ENCODE results near the gene MRPS11. TPM values are rescaled to one million over a fixed set of nuclear protein-coding genes. Genes with fewer than 3 reads are reported as not detected.

MRPS11 gene
- total RNA-seq, 1 experiment from 2014 or later, result 47.4 TPM

DNA sequence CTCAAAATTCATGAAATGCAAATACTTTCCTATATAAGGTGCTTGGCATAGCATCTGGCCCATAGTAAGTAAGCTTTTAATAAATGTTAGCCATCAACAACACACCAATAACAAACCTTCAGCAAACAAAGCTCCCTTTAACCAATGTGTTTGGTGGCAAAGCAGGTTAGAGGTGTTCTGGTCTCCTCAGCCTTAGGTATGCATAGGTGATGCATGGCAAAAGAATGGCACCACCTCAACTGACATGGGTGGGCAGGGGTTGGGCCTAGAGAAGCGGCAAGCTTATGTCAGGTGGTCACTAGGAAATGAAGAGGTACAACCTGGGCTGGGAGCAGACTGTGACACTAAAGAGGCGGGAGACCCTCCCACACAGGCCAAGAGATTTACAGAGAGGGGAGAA is 38.2 kb downstream of the MRPS11 start:
- DNase-seq (ENCODE audit: low read depth, low spot score) (no peak), ATAC-seq (no peak)
- no peaks in the 10 kb centered on the region for H3K79me2 ChIP-seq (ENCODE audit: insufficient read depth, low read length)
- POLR2A ChIA-PET, result no interaction called here
- BruUV-seq (replicated peaks), result no TSS peak
- no peaks in the 10 kb centered on the region for H3K27me3 ChIP-seq (ENCODE audit: insufficient read depth, low read length)
- H4K20me1 ChIP-seq (ENCODE audit: insufficient read depth), result no peaks in the 10 kb centered on the region
- H2AFZ ChIP-seq (ENCODE audit: low read depth, low read length, poor library complexity, severe bottlenecking), result no peak overlapping the region
- H3K4me2 ChIP-seq (ENCODE audit: low read length), result no peak overlapping the region
- H3K36me3 ChIP-seq (ENCODE audit: control insufficient read depth in 1 of 2, insufficient read depth in 2 of 2, low read length in 2 of 2), result no peaks in the 10 kb centered on the region
- intact Hi-C loops (cut with micrococcal nuclease), result no loop called here
- H3K4me1 ChIP-seq (ENCODE audit: control insufficient read depth in 1 of 2, insufficient read depth in 2 of 2, low read length in 2 of 2), result no peaks in the 10 kb centered on the region
- no peaks in the 10 kb centered on the region for H3K9me3 ChIP-seq (ENCODE audit: control insufficient read depth in 1 of 2, insufficient read depth in 1 of 2, low read depth in 1 of 2, low read length in 2 of 2)
- CTCF ChIA-PET, result no interaction called here
- H3K4me3 ChIP-seq (replicated peaks in 1 of 2; ENCODE audit: low read depth in 1 of 2, low read length in 2 of 2), result no peak overlapping the region
- RAD21 ChIA-PET (ENCODE audit: low non-redundant PET in 1 of 2, low total read pairs in 2 of 2, uncharacterized antibody in 2 of 2, unreplicated experiment in 2 of 2), result no interaction called here
- H3K9me2 ChIP-seq (ENCODE audit: insufficient read depth), result no peaks in the 10 kb centered on the region
- H3K9ac ChIP-seq (ENCODE audit: low read length), result no peak overlapping the region
- no peak for TF ChIP-seq POLR2A (IDR thresholded peaks at IDR 0.05; ENCODE audit: borderline replicate concordance, extremely low read depth, insufficient read depth, insufficient read length)
- TF ChIP-seq, protein P1, sequence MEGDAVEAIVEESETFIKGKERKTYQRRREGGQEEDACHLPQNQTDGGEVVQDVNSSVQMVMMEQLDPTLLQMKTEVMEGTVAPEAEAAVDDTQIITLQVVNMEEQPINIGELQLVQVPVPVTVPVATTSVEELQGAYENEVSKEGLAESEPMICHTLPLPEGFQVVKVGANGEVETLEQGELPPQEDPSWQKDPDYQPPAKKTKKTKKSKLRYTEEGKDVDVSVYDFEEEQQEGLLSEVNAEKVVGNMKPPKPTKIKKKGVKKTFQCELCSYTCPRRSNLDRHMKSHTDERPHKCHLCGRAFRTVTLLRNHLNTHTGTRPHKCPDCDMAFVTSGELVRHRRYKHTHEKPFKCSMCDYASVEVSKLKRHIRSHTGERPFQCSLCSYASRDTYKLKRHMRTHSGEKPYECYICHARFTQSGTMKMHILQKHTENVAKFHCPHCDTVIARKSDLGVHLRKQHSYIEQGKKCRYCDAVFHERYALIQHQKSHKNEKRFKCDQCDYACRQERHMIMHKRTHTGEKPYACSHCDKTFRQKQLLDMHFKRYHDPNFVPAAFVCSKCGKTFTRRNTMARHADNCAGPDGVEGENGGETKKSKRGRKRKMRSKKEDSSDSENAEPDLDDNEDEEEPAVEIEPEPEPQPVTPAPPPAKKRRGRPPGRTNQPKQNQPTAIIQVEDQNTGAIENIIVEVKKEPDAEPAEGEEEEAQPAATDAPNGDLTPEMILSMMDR (IDR thresholded peaks at IDR 0.05 in 2 of 3, conservative IDR thresholded peaks at IDR 0.05 in 1 of 3; ENCODE audit: borderline replicate concordance in 1 of 3, insufficient read depth in 1 of 3, low read depth in 2 of 3, low read length in 2 of 3), result no peak
- no peak for TF ChIP-seq TCF7L2 (IDR thresholded peaks at IDR 0.05; ENCODE audit: borderline replicate concordance, extremely low read depth, insufficient read depth, insufficient read length)
- TF ChIP-seq ZFX (IDR thresholded peaks at IDR 0.05), result no peak
- no peak for TF ChIP-seq EZH2phosphoT487 (IDR thresholded peaks at IDR 0.05; ENCODE audit: borderline replicate concordance)
- no peak overlapping the region for H3K27ac ChIP-seq (ENCODE audit: low read depth, low read length)

DNA sequence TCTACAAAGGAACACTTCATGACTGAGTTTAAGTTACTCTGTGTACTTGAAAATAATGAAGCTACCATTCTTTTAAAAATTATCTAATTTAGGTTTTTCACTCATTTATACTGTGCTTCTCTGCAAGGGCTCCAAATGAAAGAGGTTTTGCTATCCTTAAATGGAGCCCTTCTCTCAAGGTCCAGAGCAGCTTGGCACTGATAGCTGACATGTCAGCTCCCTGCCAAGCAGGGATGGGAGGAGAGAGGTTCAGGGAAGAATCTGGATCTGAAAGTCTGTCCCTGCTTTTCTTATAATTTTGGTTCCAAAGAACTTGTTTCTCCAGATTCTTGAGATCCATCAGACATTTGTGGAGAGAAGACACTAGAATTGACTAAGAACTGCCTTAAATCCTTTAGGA is 39.1 kb downstream of the MRPS11 start:
- Histone ChIP-seq H3K4me2 (ENCODE audit: low read length) (no peak overlapping the region), H3K27me3 (ENCODE audit: insufficient read depth, low read length) (no peaks in the 10 kb centered on the region), H3K4me3 (replicated peaks in 1 of 2; ENCODE audit: low read depth in 1 of 2, low read length in 2 of 2) (no peak overlapping the region), H3K36me3 (ENCODE audit: control insufficient read depth in 1 of 2, insufficient read depth in 2 of 2, low read length in 2 of 2) (no peaks in the 10 kb centered on the region), H3K9ac (ENCODE audit: low read length) (no peak overlapping the region), H3K9me3 (ENCODE audit: control insufficient read depth in 1 of 2, insufficient read depth in 1 of 2, low read depth in 1 of 2, low read length in 2 of 2) (no peaks in the 10 kb centered on the region), H3K27ac (ENCODE audit: low read depth, low read length) (no peak overlapping the region), H4K20me1 (ENCODE audit: insufficient read depth) (no peaks in the 10 kb centered on the region), H2AFZ (ENCODE audit: low read depth, low read length, poor library complexity, severe bottlenecking) (no peak overlapping the region), H3K4me1 (ENCODE audit: control insufficient read depth in 1 of 2, insufficient read depth in 2 of 2, low read length in 2 of 2) (no peaks in the 10 kb centered on the region), H3K79me2 (ENCODE audit: insufficient read depth, low read length) (no peaks in the 10 kb centered on the region), H3K9me2 (ENCODE audit: insufficient read depth) (no peaks in the 10 kb centered on the region)
- CTCF ChIA-PET, result no interaction called here
- DNase-seq (ENCODE audit: low read depth, low spot score), result no peak
- RAD21 ChIA-PET (ENCODE audit: low non-redundant PET in 1 of 2, low total read pairs in 2 of 2, uncharacterized antibody in 2 of 2, unreplicated experiment in 2 of 2), result no interaction called here
- no peak for ATAC-seq
- intact Hi-C loops (cut with micrococcal nuclease), result no loop called here
- no TSS peak for BruUV-seq (replicated peaks)
- TF ChIP-seq ZNF274 (IDR thresholded peaks at IDR 0.05; ENCODE audit: low read depth, low read length) (no peak), SIN3A (IDR thresholded peaks at IDR 0.05; ENCODE audit: low read depth) (no peak), ELF1 (IDR thresholded peaks at IDR 0.05; ENCODE audit: borderline replicate concordance, low read depth) (no peak), CBX3 (IDR thresholded peaks at IDR 0.05; ENCODE audit: low read depth) (no peak), SP1 (IDR thresholded peaks at IDR 0.05; ENCODE audit: low read depth) (no peak), EGR1 (IDR thresholded peaks at IDR 0.05; ENCODE audit: low read depth) (no peak)
- TF ChIP-seq, protein P2, sequence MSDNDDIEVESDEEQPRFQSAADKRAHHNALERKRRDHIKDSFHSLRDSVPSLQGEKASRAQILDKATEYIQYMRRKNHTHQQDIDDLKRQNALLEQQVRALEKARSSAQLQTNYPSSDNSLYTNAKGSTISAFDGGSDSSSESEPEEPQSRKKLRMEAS (IDR thresholded peaks at IDR 0.05), result no peak
- TF ChIP-seq, protein P1 (IDR thresholded peaks at IDR 0.05 in 2 of 3, conservative IDR thresholded peaks at IDR 0.05 in 1 of 3; ENCODE audit: borderline replicate concordance in 1 of 3, insufficient read depth in 1 of 3, low read depth in 2 of 3, low read length in 2 of 3), result no peak
- TF ChIP-seq, protein P3, sequence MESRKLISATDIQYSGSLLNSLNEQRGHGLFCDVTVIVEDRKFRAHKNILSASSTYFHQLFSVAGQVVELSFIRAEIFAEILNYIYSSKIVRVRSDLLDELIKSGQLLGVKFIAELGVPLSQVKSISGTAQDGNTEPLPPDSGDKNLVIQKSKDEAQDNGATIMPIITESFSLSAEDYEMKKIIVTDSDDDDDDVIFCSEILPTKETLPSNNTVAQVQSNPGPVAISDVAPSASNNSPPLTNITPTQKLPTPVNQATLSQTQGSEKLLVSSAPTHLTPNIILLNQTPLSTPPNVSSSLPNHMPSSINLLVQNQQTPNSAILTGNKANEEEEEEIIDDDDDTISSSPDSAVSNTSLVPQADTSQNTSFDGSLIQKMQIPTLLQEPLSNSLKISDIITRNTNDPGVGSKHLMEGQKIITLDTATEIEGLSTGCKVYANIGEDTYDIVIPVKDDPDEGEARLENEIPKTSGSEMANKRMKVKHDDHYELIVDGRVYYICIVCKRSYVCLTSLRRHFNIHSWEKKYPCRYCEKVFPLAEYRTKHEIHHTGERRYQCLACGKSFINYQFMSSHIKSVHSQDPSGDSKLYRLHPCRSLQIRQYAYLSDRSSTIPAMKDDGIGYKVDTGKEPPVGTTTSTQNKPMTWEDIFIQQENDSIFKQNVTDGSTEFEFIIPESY (IDR thresholded peaks at IDR 0.05; ENCODE audit: extremely low read depth, insufficient replicate concordance, low read length), result no peak
- POLR2A ChIA-PET, result no interaction called here

All from HCT116 (cell line).